Stimulated activated CD4-positive, alpha-beta T cell treated with anti-CD3 and anti-CD28 coated beads, Interleukin-15, amount 100 ng/mL, for 48 hours (primary cell): ENCODE measurements around the gene NXPH1.
"Not testable (repeated sequence)": the region's sequence is repeated elsewhere in the genome, so short reads cannot be mapped to it uniquely, and the experiment has no call there.

Source experiments
- DNase-seq, 2 donors: peaks; one replicate each; pipeline ENCODE4 v3.0.0-alpha.2; 2020; ENCODE audit warnings: low read depth in 2 of 2

NXPH1 gene

DNA sequence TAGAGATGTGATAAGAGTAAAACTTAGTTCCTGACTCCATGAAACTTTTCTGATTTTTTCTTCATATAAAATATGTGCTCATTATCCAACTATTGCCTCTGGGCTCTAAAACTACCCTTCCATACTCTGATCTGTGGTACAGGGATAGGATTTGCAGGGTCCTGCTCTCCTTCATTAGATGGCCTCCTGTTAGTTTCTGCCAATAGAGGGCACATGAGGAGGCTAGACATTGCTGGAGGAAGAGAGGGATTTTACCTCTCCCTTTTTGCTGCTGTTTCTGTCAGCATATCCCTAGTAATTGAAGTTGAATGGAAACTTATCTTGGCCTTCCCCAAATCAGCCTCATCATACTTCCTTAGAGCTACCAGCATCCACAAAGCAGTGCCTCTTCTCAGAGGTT is 269.4 kb downstream of the NXPH1 start:
- DNase-seq: no peak

DNA sequence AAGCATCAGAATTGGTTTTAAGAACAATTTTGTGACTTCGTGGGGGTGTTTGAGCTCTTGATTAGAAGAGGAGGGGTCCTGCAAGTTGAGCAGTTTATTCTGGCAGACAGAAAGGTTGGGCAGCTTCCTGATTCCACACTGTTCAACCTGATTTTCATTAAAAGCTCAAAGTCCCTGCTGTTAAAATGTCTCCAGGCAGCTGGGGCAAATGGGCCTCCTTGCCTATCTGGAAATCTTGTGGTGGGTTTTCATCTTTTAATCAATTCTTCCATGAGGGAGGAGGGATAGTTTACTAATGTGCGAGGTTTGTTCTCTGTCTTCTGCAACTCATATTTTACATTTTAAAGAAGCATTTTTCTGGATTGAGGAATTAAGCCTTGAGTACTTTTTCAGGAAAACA is 276.7 kb downstream of the NXPH1 start:
- no peak for DNase-seq

DNA sequence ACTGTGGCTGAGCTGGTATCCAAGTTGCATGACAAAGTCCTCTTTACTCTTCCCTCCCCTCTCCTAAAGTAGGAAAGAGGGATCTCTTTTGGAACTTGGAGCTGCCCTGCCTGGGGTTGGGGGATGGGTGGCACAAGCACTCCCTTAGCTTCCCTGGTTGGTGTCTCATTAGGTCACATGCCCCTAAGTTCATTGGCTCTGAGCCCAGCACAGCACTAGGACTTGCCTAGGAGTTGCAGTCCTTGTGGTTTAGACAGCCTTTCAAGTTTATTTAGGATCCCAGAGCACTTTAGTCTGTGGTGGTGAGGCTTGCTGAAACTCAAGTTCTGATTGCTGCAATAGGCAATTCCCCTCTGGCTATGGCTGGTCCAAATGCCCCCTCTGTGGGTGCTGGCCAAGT is 281.4 kb downstream of the NXPH1 start:
- DNase-seq: no peak

DNA sequence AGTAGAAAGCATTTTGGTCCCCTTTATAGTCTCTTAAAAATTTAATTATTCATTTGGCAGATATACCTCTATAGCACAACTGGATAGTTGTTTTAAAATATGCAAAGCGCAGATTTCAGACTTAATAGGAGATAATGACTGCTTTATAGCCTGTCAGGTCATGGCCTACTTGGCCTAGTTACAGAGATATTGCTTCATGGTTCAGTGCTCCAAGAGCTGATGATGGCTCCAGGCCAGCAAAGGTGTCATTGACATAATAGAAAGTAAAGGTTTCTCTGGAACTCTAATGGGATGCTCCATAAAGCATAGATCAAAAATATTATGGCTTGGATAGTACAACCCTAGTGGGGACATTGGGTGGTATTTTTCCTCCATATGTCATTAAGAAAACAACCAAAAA is 285.7 kb downstream of the NXPH1 start:
- no peak for DNase-seq

DNA sequence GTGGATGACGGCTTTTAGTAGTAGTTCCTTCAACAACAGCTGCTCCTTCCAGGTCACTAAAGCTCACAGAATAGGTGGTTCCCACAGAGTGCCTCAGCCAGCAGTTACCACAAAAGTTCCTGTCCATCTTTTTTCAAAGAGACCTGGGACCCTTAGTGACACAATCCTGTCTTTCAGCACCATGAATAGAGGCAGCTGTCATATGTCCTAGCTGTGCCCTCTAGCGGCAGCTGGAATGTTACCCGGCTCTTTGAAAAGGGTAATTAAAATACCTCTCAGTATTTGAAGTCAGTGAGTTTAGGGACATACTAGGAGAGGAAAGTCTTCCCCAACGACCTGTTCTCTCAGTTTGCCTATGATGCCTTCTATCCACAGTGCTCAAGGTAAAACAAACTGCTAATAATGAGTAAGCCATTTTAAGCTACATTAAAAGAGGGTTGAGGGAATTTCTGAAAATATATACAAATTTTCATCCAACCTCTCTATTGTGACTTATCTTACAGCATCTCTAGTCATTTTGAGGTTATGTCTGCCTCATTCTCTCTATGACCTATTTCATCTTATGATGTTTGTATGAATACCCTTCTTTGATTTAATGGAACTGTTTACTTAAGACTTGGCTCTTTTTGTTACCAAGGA is 290.8 kb downstream of the NXPH1 start:
- peak in 1 of 2 donors; percentile 7 for DNase-seq

DNA sequence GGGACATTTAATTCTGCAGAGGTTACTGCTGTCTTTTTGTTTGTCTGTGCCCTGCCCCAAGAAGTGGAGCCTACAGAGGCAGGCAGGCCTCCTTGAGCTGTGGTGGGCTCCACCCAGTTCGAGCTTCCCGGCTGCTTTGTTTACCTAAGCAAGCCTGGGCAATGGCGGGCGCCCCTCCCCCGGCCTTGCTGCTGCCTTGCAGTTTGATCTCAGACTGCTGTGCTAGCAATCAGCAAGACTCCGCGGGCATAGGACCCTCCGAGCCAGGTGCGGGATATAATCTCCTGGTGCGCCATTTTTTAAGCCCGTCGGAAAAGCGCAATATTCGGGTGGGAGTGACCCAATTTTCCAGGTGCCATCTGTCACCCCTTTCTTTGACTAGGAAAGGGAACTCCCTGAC is 298.3 kb downstream of the NXPH1 start:
- DNase-seq: not testable (repeated sequence)

DNA sequence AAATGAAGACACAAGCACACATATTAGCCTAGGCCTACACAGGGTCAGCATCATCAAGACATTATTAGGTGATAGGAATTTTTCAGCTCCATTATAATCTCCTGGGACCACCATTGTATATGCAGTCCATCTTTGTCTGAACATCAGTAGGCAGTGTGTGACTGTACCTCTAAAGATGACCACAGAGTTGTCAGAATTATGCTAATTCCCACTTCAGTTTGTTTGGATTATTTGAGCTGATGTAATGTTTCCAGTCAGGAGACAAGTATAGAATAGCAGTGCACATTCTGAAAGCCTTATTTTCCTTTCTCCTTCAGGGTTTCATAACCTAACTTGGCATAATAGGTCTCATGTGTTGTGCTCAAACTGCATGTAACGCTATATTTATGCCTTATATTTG is 306.4 kb downstream of the NXPH1 start:
- DNase-seq: no peak

DNA sequence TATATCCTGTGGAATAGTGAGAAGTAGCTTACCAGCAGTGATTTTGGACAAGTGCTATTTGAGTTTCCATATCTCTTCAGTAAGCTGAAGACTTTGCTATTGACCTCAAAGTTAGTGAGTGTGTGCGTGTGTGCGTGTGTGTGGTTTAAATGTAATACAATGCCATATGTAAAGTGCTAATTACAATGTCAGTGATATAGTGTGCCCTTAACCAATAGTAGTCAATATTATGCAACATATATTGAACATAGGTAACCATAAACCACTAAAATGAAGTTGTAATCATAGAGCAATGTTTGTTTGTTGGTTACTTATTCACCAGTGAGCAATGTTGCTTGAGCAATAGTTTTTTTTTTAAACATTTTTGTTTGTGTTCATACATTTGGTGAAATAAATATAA is 309.4 kb downstream of the NXPH1 start:
- DNase-seq: no peak

DNA sequence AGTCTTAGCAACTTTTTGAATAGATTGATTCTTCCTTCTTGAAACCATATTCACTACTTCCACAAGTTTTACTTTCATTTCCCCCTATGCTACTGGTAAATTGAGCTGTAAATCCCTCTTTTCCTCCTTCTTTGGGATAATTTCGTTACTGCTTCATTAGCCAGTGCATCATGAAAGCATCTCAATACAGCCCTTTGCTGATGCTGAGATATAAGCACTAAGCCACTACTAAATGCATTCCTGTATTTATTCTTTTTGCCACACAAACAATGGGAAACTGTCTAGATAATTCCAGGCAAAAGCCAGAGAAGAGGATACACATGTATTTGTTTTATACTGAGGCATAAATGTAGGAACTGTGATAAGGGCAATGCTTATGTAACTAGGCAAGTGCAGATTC is 313.9 kb downstream of the NXPH1 start:
- DNase-seq: no peak

DNA sequence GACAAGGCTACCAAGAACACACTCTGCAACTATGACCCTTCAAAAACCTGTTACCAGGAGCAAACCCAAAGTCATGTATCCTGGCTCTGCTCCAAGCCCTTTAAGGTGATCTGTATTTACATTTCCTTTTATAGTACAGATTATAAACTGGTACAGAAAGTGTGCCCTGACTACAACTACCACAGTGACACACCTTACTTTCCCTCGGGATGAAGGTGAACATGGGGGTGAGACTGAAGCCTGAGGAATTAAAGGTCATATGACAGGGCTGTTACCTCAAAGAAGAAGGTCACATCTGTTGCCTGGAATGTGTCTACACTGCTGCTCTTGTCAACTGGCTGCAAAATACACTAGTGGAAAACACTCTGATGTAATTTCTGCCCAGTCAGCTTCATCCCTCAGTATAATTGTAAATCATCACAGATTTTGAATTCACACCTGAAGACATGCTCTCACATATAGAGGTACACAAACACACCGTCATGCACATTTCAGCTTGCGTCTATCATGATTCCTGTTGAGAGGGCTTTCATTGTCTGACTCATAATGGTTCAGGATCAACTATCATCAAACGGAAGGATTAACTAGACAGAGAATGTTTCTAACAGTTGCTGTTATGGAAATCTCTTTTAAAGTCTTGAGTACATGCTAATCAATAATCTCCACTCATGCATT is 318.3 kb downstream of the NXPH1 start:
- DNase-seq: no peak

DNA sequence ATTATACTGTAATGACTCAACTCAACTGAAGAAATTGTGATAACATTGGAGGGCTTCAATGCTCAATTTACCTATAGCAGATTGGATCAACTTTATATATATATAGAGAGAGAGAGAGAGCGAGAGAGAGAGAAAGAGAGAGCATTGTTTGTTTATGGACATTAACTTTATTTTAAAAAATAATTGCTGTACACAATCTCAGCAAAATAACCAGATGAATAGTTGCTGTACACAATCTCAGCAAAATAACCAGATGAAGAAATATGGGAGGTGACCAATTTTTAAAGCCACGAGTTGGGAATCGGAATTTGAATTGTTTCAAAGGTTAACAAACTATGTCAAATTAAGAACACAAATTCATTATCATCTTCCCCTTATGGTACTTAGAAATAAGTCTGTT is 319.9 kb downstream of the NXPH1 start:
- no peak for DNase-seq

DNA sequence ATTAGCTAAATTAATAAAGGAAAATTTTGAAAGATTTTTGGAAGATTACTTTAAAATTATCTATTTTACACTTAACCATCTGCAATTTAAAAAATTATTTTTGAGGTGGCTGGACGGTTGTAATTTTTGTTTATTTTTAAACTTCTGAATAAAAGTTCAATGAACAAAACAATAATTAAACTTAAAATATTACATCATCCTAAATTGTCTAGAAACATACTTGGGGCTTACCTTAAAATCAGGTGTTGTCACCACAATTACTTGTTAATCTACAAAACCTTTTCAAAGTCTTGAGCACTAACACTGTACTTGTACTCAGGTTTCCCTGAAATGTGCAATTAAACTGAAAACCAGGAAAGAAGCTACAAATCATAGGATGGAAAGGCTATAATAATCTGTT is 328.3 kb downstream of the NXPH1 start:
- DNase-seq: no peak

DNA sequence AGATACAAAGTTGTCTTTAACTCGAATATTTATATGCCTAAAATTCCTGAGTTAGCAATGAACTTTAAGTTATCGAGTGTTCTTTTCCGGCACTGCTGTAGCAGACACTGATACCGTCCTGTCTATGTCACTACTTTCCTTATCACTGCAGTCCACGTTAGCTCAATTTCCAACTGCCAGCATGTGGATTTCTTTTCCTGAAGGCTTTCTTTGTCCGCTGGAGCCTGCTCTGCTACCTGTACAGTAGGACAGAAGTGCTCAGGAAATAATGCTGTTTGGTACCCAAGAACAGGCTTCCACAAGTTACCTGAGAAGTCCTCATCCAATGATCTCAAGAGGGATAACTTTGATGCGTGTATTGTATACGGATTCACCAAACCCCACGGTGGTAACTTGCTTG is 329.4 kb downstream of the NXPH1 start:
- DNase-seq: no peak

DNA sequence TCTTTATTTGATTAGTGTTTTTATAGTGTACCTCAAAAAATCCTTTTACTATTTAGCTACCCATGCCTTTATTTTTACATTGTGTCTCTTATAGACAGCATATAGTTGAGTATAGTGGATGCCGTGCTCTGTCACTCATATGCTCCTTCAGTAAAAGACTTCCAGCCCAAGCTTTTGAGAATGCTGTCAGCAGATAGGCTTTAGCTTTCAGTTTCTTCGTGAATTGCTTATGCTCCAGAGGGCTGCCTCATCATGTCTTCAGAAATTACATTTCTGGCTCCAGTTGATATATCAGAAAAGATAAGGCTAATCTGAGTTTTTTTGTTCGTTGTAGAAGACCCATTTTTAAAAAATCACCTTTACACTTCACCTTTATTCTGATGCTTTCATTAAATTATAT is 332.0 kb downstream of the NXPH1 start:
- no peak for DNase-seq

DNA sequence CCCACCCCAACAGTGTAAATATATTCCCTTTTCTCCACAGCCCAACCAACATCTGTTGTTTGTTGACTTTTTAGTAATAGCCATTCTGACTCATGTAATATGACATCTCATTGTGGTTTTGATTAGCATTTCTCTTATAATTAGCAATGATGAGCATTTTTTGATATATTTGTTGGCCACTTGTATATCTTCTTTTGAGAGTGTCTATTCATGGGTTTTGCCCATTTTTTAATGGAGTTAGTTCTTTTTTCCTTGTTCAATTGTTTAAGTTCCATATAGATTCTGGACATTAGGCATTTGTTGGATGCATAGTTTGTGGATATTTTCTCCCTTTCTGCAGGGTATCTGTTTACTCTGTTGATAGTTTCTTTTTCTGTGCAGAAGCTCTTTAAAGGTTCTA is 340.1 kb downstream of the NXPH1 start:
- DNase-seq: no peak

DNA sequence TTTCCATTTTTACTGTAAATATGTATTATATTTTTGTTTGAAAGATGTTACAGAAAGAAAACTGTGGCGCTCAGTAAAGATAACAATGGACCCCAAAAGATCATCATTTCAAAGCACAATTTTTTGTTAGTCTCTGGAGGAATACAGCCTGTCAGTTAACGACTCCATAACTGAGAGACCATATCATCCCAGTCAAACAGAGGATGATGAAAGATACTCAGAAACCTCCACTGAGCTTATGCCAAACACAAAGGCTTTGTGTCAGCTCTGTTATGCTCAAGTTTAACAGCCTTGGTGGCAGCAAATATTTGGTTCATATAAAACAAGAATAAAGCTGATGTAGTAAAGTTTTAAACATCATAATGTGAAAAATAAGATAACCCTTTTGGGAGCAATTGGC is 345.1 kb downstream of the NXPH1 start:
- DNase-seq: no peak

DNA sequence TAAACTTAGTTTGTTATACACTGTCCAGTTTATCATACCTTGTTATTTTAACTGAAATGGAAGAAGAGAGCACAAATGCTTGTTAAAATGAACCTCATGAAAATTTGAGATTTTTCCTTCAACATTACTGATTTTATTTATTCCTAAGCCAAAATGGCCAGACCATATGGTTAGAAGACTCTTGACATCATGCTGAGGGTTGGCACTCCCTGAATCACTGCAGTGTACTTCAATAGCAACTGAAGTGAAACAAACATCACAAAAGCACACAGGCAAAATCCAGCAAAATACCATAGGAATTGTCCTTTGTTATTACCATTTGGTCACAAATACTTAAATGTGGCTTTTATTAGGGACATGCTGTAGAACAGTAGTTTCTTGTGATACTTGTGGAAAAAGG is 347.8 kb downstream of the NXPH1 start:
- no peak for DNase-seq

DNA sequence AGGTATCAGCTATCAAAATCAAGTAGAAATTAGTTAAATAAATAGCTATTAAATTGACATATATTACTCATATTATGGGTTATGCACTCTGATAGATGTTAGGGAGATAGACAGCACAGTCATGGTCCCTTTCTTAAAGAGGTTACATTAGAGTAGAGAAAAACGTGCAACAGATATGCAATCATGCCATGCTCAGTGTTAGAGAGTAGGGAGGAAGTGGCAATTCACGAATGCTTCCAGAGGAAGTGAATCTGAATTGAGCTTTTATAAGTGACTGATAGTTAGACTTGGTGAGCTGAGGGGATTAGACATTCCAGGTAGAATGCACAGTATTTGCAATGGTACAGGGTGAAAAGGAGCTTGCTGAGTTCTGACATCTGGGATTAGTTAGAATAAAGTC is 349.8 kb downstream of the NXPH1 start:
- no peak for DNase-seq

DNA sequence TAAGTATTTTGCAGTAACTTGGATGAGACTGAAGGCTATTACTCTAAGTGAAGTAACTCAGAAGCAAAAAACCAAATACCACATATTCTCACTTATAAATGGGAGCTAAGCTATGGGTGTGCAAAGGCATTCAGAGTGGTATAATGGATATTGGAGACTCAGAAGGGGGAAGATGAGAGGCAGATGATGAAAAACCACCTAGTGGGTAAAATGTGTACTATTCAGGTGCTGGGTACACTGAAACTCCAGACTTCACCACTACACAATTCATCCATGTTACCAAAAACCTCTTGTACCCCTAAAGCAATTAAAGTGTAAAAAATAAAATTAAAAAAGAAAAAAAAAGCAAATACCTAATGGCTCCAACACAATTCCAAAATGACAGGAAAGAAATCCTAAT is 351.7 kb downstream of the NXPH1 start:
- DNase-seq: no peak

DNA sequence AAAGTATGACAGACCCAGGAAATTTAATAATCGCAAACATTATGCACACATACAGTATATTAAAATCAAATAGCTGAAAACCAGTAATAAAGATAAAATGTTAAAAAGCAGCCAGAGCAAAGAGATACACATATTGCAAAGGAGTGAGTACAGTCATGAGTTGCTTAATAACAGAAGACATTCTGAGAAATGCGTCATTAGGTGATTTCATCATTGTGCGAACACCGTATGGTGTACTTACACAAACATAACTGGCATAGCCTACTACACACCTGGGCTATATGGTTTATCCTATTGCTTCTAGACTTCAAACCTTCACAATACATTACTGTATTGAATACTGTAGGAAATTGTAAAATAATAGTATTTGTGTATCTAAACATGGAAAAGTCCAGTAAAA is 367.6 kb downstream of the NXPH1 start:
- no peak for DNase-seq
